H1 (cell line): Measurements from ENCODE around the gene CYB5R3. TPM values are rescaled to one million over a fixed set of nuclear protein-coding genes. Genes with fewer than 3 reads are reported as not detected.

Source experiments
- CTCF ChIA-PET: fragments of 300-600 bp; sonication (Branson Sonifier 250); formaldehyde crosslinking; loops from one replicate; lab custom pipeline; 2021; ENCODE audit not compliant: partially characterized antibody; lab: Charles Lee
- POLR2A ChIA-PET: fragments of 300-600 bp; sonication (Branson Sonifier 250); formaldehyde crosslinking; loops from one replicate; lab custom pipeline; 2021; ENCODE audit warnings: inconsistent platforms; ENCODE audit not compliant: partially characterized antibody; lab: Charles Lee
- DNase-seq, 2 experiments: peaks; one replicate each; pipeline versions ENCODE4 v3.0.0 to v3.0.0-alpha.2; 2010 to 2022; ENCODE audit warnings: low spot score in 2 of 2, low read depth in 1 of 2, mixed read lengths in 1 of 2
- FAIRE-seq: peaks from 2 replicates; lab custom pipeline; 2011; peaks lifted over from hg19 to GRCh38; lab: Jason Lieb, UNC
- H2AFZ ChIP-seq: 2 replicates; pipeline ENCODE4 v1.8.1; 2012; ENCODE audit warnings: low read length, inconsistent platforms
- H2AK5ac ChIP-seq: 2 replicates; pipeline ENCODE4 v1.6.1; 2013; ENCODE audit warnings: low read depth, low read length
- H2BK120ac ChIP-seq: replicated peaks from 2 replicates; pipeline ENCODE3; 2013; ENCODE audit warnings: low read depth, low read length, inconsistent platforms
- H2BK12ac ChIP-seq: 2 replicates; pipeline ENCODE4 v1.6.1; 2013; ENCODE audit warnings: low read depth, low read length
- H2BK15ac ChIP-seq: 2 replicates; pipeline ENCODE4 v1.6.1; 2013; ENCODE audit warnings: low read length
- H2BK20ac ChIP-seq: 2 replicates; pipeline ENCODE4 v1.6.1; 2013; ENCODE audit warnings: low read length
- H2BK5ac ChIP-seq: 2 replicates; pipeline ENCODE4 v1.6.1; 2013; ENCODE audit warnings: low read depth, low read length
- H3K14ac ChIP-seq: 2 replicates; pipeline ENCODE4 v1.6.1; 2013; ENCODE audit warnings: inconsistent platforms; ENCODE audit not compliant: insufficient read length
- H3K18ac ChIP-seq: 2 replicates; pipeline ENCODE4 v1.6.1; 2013; ENCODE audit warnings: low read length; ENCODE audit errors: extremely low read depth
- H3K23ac ChIP-seq: 2 replicates; pipeline ENCODE4 v1.6.1; 2013; ENCODE audit warnings: inconsistent platforms; ENCODE audit not compliant: insufficient read length
- H3K23me2 ChIP-seq: 2 replicates; pipeline ENCODE4 v1.6.1; 2013; ENCODE audit warnings: low read depth, low read length
- H3K27ac ChIP-seq: 2 replicates; pipeline ENCODE4 v1.6.1; 2011; ENCODE audit warnings: low read depth, low read length, inconsistent platforms
- H3K27me3 ChIP-seq, 4 experiments: replicated peaks in 1 of 4; 1 replicate in 1 of 4; 2 replicates in 3 of 4; pipeline versions ENCODE4 v1.6.1 to v1.8.1; 2011 to 2013; ENCODE audit warnings: low read length in 3 of 4, mild to moderate bottlenecking in 3 of 4, inconsistent platforms in 2 of 4, mixed read lengths in 2 of 4, moderate library complexity in 1 of 4; ENCODE audit not compliant: control insufficient read depth in 3 of 4, insufficient read depth in 3 of 4; ENCODE audit errors: extremely low read depth in 1 of 4
- H3K36me3 ChIP-seq, 4 experiments: 2 replicates each; pipeline versions ENCODE4 v1.6.1 to v1.8.1; 2011 to 2013; ENCODE audit warnings: mild to moderate bottlenecking in 4 of 4, low read length in 3 of 4, moderate library complexity in 2 of 4, control low read depth in 1 of 4, inconsistent platforms in 1 of 4; ENCODE audit not compliant: insufficient read depth in 4 of 4, control insufficient read depth in 2 of 4
- H3K4ac ChIP-seq: replicated peaks from 2 replicates; pipeline ENCODE3; 2013; ENCODE audit warnings: low read length, low read depth, mixed read lengths, inconsistent platforms; ENCODE audit not compliant: insufficient read length
- H3K4me1 ChIP-seq, 4 experiments: replicated peaks in 1 of 4; 1 replicate in 1 of 4; 2 replicates in 3 of 4; pipeline versions ENCODE4 v1.6.1 to v1.8.1; 2011 to 2013; ENCODE audit warnings: low read length in 3 of 4, inconsistent platforms in 2 of 4, mixed read lengths in 1 of 4; ENCODE audit not compliant: insufficient read depth in 4 of 4, control insufficient read depth in 3 of 4
- H3K4me2 ChIP-seq, 2 experiments: 2 replicates each; pipeline versions ENCODE4 v1.6.1 to v1.8.1; 2011 to 2013; ENCODE audit warnings: low read depth in 2 of 2, low read length in 2 of 2, control low read depth in 1 of 2, inconsistent platforms in 1 of 2, mild to moderate bottlenecking in 1 of 2; ENCODE audit not compliant: insufficient read depth in 1 of 2
- H3K4me3 ChIP-seq, 4 experiments: fragments of 200-600, 300-600 bp in 1 of 4; sonication (generic), shearing (Covaris generic), sonication (Bioruptor Twin) in 1 of 4; 2 replicates each; pipeline versions ENCODE4 v1.5.1 to v1.8.1; 2011 to 2016; ENCODE audit warnings: low read length in 4 of 4, low read depth in 3 of 4, control low read depth in 2 of 4, inconsistent platforms in 2 of 4, mild to moderate bottlenecking in 2 of 4, mixed read lengths in 1 of 4, moderate library complexity in 1 of 4; ENCODE audit not compliant: insufficient read depth in 2 of 4; ENCODE audit errors: extremely low read depth in 1 of 4
- H3K56ac ChIP-seq: replicated peaks from 2 replicates; pipeline ENCODE3; 2013; ENCODE audit warnings: low read depth, mild to moderate bottlenecking, mixed read lengths, low read length, inconsistent platforms; ENCODE audit not compliant: insufficient read length
- H3K79me1 ChIP-seq: 2 replicates; pipeline ENCODE4 v1.6.1; 2013; ENCODE audit warnings: low read depth, low read length, control low read depth
- H3K79me2 ChIP-seq, 2 experiments: 2 replicates each; pipeline versions ENCODE4 v1.6.1 to v1.8.1; 2012 to 2013; ENCODE audit warnings: low read length in 2 of 2, mild to moderate bottlenecking in 2 of 2, inconsistent platforms in 1 of 2; ENCODE audit not compliant: insufficient read depth in 2 of 2, control insufficient read depth in 1 of 2
- H3K9ac ChIP-seq, 4 experiments: replicated peaks in 1 of 4; 1 replicate in 1 of 4; 2 replicates in 3 of 4; pipeline versions ENCODE4 v1.6.1 to v1.8.1; 2011 to 2013; ENCODE audit warnings: low read depth in 3 of 4, low read length in 3 of 4, control low read depth in 2 of 4, mild to moderate bottlenecking in 2 of 4, moderate library complexity in 2 of 4, inconsistent platforms in 1 of 4; ENCODE audit errors: extremely low read depth in 1 of 4
- H3K9me3 ChIP-seq, 2 experiments: 2 replicates each; pipeline versions ENCODE4 v1.6.1 to v1.8.1; 2012 to 2013; ENCODE audit warnings: mild to moderate bottlenecking in 2 of 2, moderate library complexity in 2 of 2, control low read depth in 1 of 2, inconsistent platforms in 1 of 2, low read depth in 1 of 2, low read length in 1 of 2, mixed read lengths in 1 of 2; ENCODE audit not compliant: insufficient read depth in 2 of 2
- H4K20me1 ChIP-seq, 2 experiments: replicated peaks in 1 of 2; 2 replicates each; pipeline versions ENCODE3 to v1.8.1; 2011 to 2013; ENCODE audit warnings: inconsistent platforms in 2 of 2, low read length in 2 of 2, mild to moderate bottlenecking in 1 of 2; ENCODE audit not compliant: insufficient read depth in 2 of 2, control insufficient read depth in 1 of 2
- H4K5ac ChIP-seq: 2 replicates; pipeline ENCODE4 v1.6.1; 2013; ENCODE audit warnings: low read length, low read depth, mixed read lengths, inconsistent platforms; ENCODE audit not compliant: insufficient read length
- H4K8ac ChIP-seq: 2 replicates; pipeline ENCODE4 v1.8.0; 2013; ENCODE audit warnings: mild to moderate bottlenecking, moderate library complexity, low read length, inconsistent platforms; ENCODE audit not compliant: insufficient read depth; ENCODE audit errors: extremely low read depth
- H4K91ac ChIP-seq: replicated peaks from 2 replicates; pipeline ENCODE3; 2013; ENCODE audit warnings: low read length, mixed read lengths, inconsistent platforms; ENCODE audit not compliant: insufficient read length
- CHD1 ChIP-seq: IDR thresholded peaks from 2 replicates; pipeline ENCODE4 v1.6.1; 2012; ENCODE audit warnings: low read depth, low read length, improper control_type of control experiment
- KDM5A ChIP-seq: fragments of 200-600 bp; IDR thresholded peaks from 2 replicates; pipeline ENCODE4 v1.7.1; 2012; ENCODE audit warnings: mild to moderate bottlenecking, low read length, inconsistent platforms, mixed read lengths
- WGBS, 2 experiments: shearing (Covaris generic) in 1 of 2; methylation state at CpG; one replicate each; pipeline versions ENCODE4 v1.1.6 to v1.1.7; 2013 to 2015; ENCODE audit warnings: low lambda C conversion rate in 2 of 2, mixed read lengths in 2 of 2, inconsistent platforms in 1 of 2, low coverage in 1 of 2, missing lambda C conversion rate in 1 of 2; ENCODE audit not compliant: insufficient replicate concordance in 2 of 2, insufficient coverage in 1 of 2, insufficient read length in 1 of 2; ENCODE audit errors: extremely low coverage in 1 of 2, missing lambda C conversion rate in 1 of 2; 5-methylcytosine and 5-hydroxymethylcytosine counted together
- polyA plus RNA-seq, 7 experiments: library from polyadenylated mRNA; depleted of rRNA in 3 of 7; stranded (reverse) in 5 of 7; unstranded in 2 of 7; fragments of >200 nt in 5 of 7; fragments of 200-250 nt in 2 of 7; gene quantifications; 1 replicate in 5 of 7; 2 replicates in 1 of 7; 4 replicates in 1 of 7; pipeline versions ENCODE4 v1.2.1 to v1.2.3, GENCODE V29; 2011 to 2013; ENCODE audit warnings: missing spikeins in 2 of 7, mixed read lengths in 2 of 7
- total RNA-seq: library from RNA; stranded (reverse); fragmentation: NEBNext Ultra II Directional; extraction: Animal tissue kit (Norgen Biotek cat#: 25700); gene quantifications from 2 replicates; pipeline ENCODE4 v1.2.1, GENCODE V29; 2021

The CYB5R3 gene
- total and polyA plus RNA-seq, 2 of the 8 experiments (the other 6 are each of a cell fraction or from before 2014, with no cell fraction given): 75.3 to 113 TPM

DNA sequence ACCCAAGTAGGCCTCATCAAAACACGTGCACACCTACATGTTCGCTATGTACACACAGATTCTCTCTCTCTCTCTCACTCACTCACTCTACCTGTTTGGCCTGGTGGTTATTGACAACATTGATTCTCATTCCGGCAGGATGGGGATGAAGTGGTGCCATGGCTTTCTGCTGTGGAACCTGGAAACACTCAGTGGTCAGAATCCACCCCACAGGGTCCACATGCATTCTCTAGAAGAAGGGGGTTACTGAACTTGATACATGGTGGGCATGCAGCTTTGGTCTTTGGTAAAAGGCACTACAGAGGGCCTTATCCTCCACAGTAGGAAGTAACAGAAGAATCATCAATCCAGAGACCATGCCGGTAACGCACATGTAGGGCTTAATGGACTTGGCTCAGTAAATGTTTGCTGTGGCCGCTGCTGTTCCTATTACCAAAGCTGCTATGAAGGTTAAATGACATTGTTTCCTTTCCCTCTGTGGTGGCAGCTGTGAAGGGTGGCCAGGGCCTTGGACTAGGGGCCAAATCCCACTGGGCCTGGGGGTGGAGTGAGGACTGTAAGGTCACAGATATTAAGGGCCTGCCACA is 47.2 kb downstream of the CYB5R3 start:
- H3K4me3 ChIP-seq: no peak overlapping the region
- no peak overlapping the region for H4K8ac ChIP-seq
- no peak overlapping the region for H3K27ac ChIP-seq
- POLR2A ChIA-PET: interaction anchor here (0.9 to 28.3 kb wide), 3 partner anchors 8 to 16 kb away, joined by 3 to 399 read pairs (median 4); partner anchors contain the start of gene POLDIP3
- H3K79me1 ChIP-seq: peaks cover 14% of the 10 kb centered on the region
- H3K14ac ChIP-seq: no peak overlapping the region
- H3K36me3 ChIP-seq: peaks cover 22 to 60% (median 46%) of the 10 kb centered on the region in 4 experiments
- CTCF ChIA-PET: interaction anchor here (1.0 kb wide), 1 partner anchor 661 kb away, joined by 3 read pairs; no protein-coding TSS in a partner anchor
- H3K4me1 ChIP-seq: no peaks in the 10 kb centered on the region
- H3K27me3 ChIP-seq: no peaks in the 10 kb centered on the region
- H3K4me2 ChIP-seq: no peak overlapping the region
- peaks cover 15 to 28% of the 10 kb centered on the region in 2 experiments for H4K20me1 ChIP-seq
- H2BK15ac ChIP-seq: no peak overlapping the region
- H2BK120ac ChIP-seq: no peak overlapping the region
- H4K91ac ChIP-seq: no peak overlapping the region
- no peak overlapping the region for H3K23ac ChIP-seq
- TF ChIP-seq CHD1 (no peak), KDM5A (no peak)
- H2AFZ ChIP-seq: no peak overlapping the region
- H3K9me3 ChIP-seq: peaks cover 0 to under 1% of the 10 kb centered on the region in 2 experiments; a peak in 1 of 4 replicates
- no peak overlapping the region for H3K4ac ChIP-seq
- no peak overlapping the region for H3K9ac ChIP-seq
- H2AK5ac ChIP-seq: no peak overlapping the region
- 95% methylated on average over 6 of the region's 6 CpGs; no CpG with 5 or more reads in 1 of the 2 experiments for WGBS, 2 experiments
- H3K23me2 ChIP-seq: no peaks in the 10 kb centered on the region
- no peak overlapping the region for H3K18ac ChIP-seq
- DNase-seq: no peak
- H3K56ac ChIP-seq: no peak overlapping the region
- H3K79me2 ChIP-seq: peaks cover 10 to 58% of the 10 kb centered on the region in 2 experiments
- no peak for FAIRE-seq
- H2BK5ac ChIP-seq: no peak overlapping the region
- H4K5ac ChIP-seq: no peak overlapping the region
- no peak overlapping the region for H2BK20ac ChIP-seq
- no peak overlapping the region for H2BK12ac ChIP-seq
